ENCODE measurements around the gene LRRC55.

LRRC55 gene

GRCh38 chr11:57181678-57182305 lies at the start of gene LRRC55:
Gene LRRC55 (plus strand): TSS chr11:57181953. CDS start chr11:57182023, 70 bp downstream.
- TF ChIP-seq CTCF (IDR thresholded peaks at IDR 0.05): no peak

- no peak for TF ChIP-seq CTCF (IDR thresholded peaks at IDR 0.05)
Observed at GRCh38 chr11:57133366-57134038, 48.3 kb upstream of the LRRC55 start.

GRCh38 chr11:57134284-57134683 lies 47.5 kb upstream of the LRRC55 start:
- no peak for TF ChIP-seq CTCF (IDR thresholded peaks at IDR 0.05)

DNA sequence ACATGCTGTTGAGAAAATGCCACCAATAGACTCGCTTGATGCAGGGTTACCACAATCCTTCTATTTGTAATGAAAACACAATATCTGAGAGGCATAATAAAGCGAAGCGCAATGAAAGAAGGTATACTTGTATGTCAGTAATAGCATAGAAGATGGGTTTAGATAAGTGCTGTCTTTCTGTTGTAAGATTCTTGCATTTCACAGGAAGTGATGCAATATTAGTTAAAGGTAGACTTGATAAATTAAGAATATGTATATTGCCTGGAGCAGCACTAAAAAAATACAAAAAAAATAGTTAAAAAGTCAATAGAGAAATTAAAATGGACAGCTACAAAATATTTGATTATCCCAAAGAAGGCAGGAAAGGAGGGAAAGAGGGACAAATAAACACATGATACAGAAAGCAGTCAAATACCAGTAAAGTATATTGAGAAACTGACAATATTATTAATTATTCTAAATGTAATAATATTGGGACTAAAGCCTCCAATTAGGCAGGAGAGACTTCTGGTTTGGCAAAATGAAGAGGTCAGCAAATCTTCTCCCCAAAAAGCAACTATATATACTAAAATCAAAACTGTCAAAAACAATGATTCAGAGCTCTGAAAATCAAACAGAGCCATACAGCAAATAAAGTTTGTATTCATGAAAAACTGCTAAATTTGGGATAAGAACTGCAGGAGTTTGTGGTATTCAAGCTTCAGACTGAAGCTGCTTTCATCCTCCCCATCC lies 46.6 kb upstream of the LRRC55 start:
- no peak for TF ChIP-seq CTCF (IDR thresholded peaks at IDR 0.05)

GRCh38 chr11:57140568-57140967 lies 41.2 kb upstream of the LRRC55 start:
- TF ChIP-seq CTCF (IDR thresholded peaks at IDR 0.05): no peak

DNA sequence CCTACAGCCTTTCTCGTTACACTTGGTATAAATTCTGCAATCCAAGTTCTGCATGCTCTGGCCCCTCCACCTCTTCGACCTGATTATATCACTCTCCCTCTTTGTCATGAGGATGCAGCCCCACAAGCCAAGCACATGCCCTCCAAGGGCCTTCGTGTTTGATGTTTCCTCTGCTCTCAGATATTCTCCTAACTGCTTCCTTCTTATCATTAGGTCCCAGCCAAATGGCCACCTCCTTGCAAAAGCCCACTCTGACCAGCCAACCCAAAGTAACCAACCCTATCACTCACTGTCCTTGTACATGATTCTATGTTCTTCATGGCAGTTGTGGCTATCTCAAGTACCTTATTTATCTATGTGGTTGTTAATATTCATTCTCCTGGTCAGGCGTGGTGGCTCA lies 38.3 kb upstream of the LRRC55 start:
- TF ChIP-seq CTCF (IDR thresholded peaks at IDR 0.05): no peak

DNA sequence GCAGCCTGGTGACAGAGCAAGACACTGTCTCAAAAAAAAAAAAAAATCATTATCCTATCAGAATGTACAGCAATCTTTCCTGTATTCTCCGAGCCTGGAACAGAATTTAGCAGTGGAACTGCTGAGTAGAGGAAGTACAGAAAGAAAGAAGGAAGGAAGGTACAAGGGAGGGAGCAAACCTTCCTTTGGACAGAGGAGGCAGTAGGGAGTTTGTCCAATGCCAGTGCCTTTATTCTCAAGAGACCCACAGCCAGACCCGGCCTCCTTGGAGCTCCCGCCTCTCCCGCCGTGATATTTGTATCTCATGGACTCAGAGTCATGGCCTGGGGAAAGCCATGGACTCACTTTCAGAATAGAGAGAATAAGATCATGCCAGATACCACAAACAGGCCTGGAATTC lies 37.7 kb upstream of the LRRC55 start:
- TF ChIP-seq CTCF (IDR thresholded peaks at IDR 0.05): no peak
